ENCODE measurements around the gene LAPTM4A. TPM values are rescaled to one million over a fixed set of nuclear protein-coding genes. Genes with fewer than 3 reads are reported as not detected.
A peak's percentile ranks its signal among the peaks of the same experiment; 100 is the strongest.

The LAPTM4A gene
- total and polyA plus RNA-seq, 4 donors, result 211 to 327 (median 246) TPM

- WGBS, 2 donors, result 91 to 96% methylated on average over 3 of the region's 3 CpGs
- ATAC-seq (ENCODE audit: low FRiP score) (no peak), DNase-seq (no peak)
- intact Hi-C loops (cut with DNase I), result no loop called here
- Histone ChIP-seq H3K27me3 (ENCODE audit: control insufficient read depth in 1 of 2, insufficient read depth in 2 of 2, low read length in 1 of 2) (no peaks in the 10 kb centered on the region), H3K36me3 (ENCODE audit: control insufficient read depth in 1 of 2, insufficient read depth in 2 of 2, low read length in 1 of 2) (peaks cover 2 to 3% of the 10 kb centered on the region in 2 donors), H3K4me3 (ENCODE audit: low read length in 2 of 2) (no peak overlapping the region), H3K4me1 (ENCODE audit: control insufficient read depth in 1 of 2, insufficient read depth in 2 of 2, low read length in 2 of 2) (no peaks in the 10 kb centered on the region), H3K9me3 (ENCODE audit: control insufficient read depth, low read length) (no peaks in the 10 kb centered on the region), H3K27ac (ENCODE audit: low read depth in 1 of 2, low read length in 2 of 2) (no peak overlapping the region)
Observed at GRCh38 chr2:20025065-20025786, 26.2 kb downstream of the LAPTM4A start.

GRCh38 chr2:20023688-20024087 is 27.7 kb downstream of the LAPTM4A start:
- Histone ChIP-seq H3K36me3 (ENCODE audit: control insufficient read depth in 1 of 2, insufficient read depth in 2 of 2, low read length in 1 of 2) (peaks cover under 1 to 3% of the 10 kb centered on the region in 2 donors), H3K4me3 (ENCODE audit: low read length in 2 of 2) (no peak overlapping the region), H3K27me3 (ENCODE audit: control insufficient read depth in 1 of 2, insufficient read depth in 2 of 2, low read length in 1 of 2) (no peaks in the 10 kb centered on the region), H3K9me3 (ENCODE audit: control insufficient read depth, low read length) (no peaks in the 10 kb centered on the region), H3K27ac (ENCODE audit: low read depth in 1 of 2, low read length in 2 of 2) (no peak overlapping the region), H3K4me1 (ENCODE audit: control insufficient read depth in 1 of 2, insufficient read depth in 2 of 2, low read length in 2 of 2) (no peaks in the 10 kb centered on the region)
- intact Hi-C loops (cut with DNase I), result no loop called here
- ATAC-seq (ENCODE audit: low FRiP score), result no peak
- WGBS, 2 donors, result 95% methylated on average over 4 of the region's 4 CpGs
- no peak for DNase-seq

- WGBS, 2 donors, result 83 to 92% methylated on average over 3 of the region's 3 CpGs
- no peak for ATAC-seq (ENCODE audit: low FRiP score)
- no peaks in the 10 kb centered on the region for H3K4me1 ChIP-seq (ENCODE audit: control insufficient read depth in 1 of 2, insufficient read depth in 2 of 2, low read length in 2 of 2)
- no peak for DNase-seq
- no peaks in the 10 kb centered on the region for H3K27me3 ChIP-seq (ENCODE audit: control insufficient read depth in 1 of 2, insufficient read depth in 2 of 2, low read length in 1 of 2)
- H3K4me3 ChIP-seq (ENCODE audit: low read length in 2 of 2), result no peak overlapping the region
- H3K36me3 ChIP-seq (ENCODE audit: control insufficient read depth in 1 of 2, insufficient read depth in 2 of 2, low read length in 1 of 2), result no peaks in the 10 kb centered on the region
- intact Hi-C loops (cut with DNase I), result no loop called here
- H3K9me3 ChIP-seq (ENCODE audit: control insufficient read depth, low read length), result no peaks in the 10 kb centered on the region
- no peak overlapping the region for H3K27ac ChIP-seq (ENCODE audit: low read depth in 1 of 2, low read length in 2 of 2)
Observed at GRCh38 chr2:20021405-20022009, 29.9 kb downstream of the LAPTM4A start.

GRCh38 chr2:20019747-20020146 is 31.7 kb downstream of the LAPTM4A start:
- ATAC-seq (ENCODE audit: low FRiP score), result no peak
- 78 to 86% methylated on average over 4 of the region's 4 CpGs for WGBS, 2 donors
- H3K36me3 ChIP-seq (ENCODE audit: control insufficient read depth in 1 of 2, insufficient read depth in 2 of 2, low read length in 1 of 2), result no peaks in the 10 kb centered on the region
- DNase-seq, result no peak
- no peaks in the 10 kb centered on the region for H3K9me3 ChIP-seq (ENCODE audit: control insufficient read depth, low read length)
- intact Hi-C loops (cut with DNase I), result no loop called here
- H3K4me3 ChIP-seq (ENCODE audit: low read length in 2 of 2), result no peak overlapping the region
- no peak overlapping the region for H3K27ac ChIP-seq (ENCODE audit: low read depth in 1 of 2, low read length in 2 of 2)
- H3K27me3 ChIP-seq (ENCODE audit: control insufficient read depth in 1 of 2, insufficient read depth in 2 of 2, low read length in 1 of 2), result no peaks in the 10 kb centered on the region
- H3K4me1 ChIP-seq (ENCODE audit: control insufficient read depth in 1 of 2, insufficient read depth in 2 of 2, low read length in 2 of 2), result no peaks in the 10 kb centered on the region

GRCh38 chr2:20018601-20019152 is 32.8 kb downstream of the LAPTM4A start:
- WGBS, 2 donors, result 91 to 92% methylated on average over 2 of the region's 2 CpGs
- no peaks in the 10 kb centered on the region for H3K27me3 ChIP-seq (ENCODE audit: control insufficient read depth in 1 of 2, insufficient read depth in 2 of 2, low read length in 1 of 2)
- H3K27ac ChIP-seq (ENCODE audit: low read depth in 1 of 2, low read length in 2 of 2), result no peak overlapping the region
- ATAC-seq (ENCODE audit: low FRiP score) (no peak), DNase-seq (no peak)
- no peaks in the 10 kb centered on the region for H3K9me3 ChIP-seq (ENCODE audit: control insufficient read depth, low read length)
- intact Hi-C loops (cut with DNase I), result no loop called here
- H3K4me3 ChIP-seq (ENCODE audit: low read length in 2 of 2), result no peak overlapping the region
- no peaks in the 10 kb centered on the region for H3K36me3 ChIP-seq (ENCODE audit: control insufficient read depth in 1 of 2, insufficient read depth in 2 of 2, low read length in 1 of 2)
- no peaks in the 10 kb centered on the region for H3K4me1 ChIP-seq (ENCODE audit: control insufficient read depth in 1 of 2, insufficient read depth in 2 of 2, low read length in 2 of 2)

- Histone ChIP-seq H3K36me3 (ENCODE audit: control insufficient read depth in 1 of 2, insufficient read depth in 2 of 2, low read length in 1 of 2) (no peaks in the 10 kb centered on the region), H3K4me3 (ENCODE audit: low read length in 2 of 2) (no peak overlapping the region), H3K27ac (ENCODE audit: low read depth in 1 of 2, low read length in 2 of 2) (no peak overlapping the region), H3K4me1 (ENCODE audit: control insufficient read depth in 1 of 2, insufficient read depth in 2 of 2, low read length in 2 of 2) (no peaks in the 10 kb centered on the region), H3K27me3 (ENCODE audit: control insufficient read depth in 1 of 2, insufficient read depth in 2 of 2, low read length in 1 of 2) (no peaks in the 10 kb centered on the region), H3K9me3 (ENCODE audit: control insufficient read depth, low read length) (no peaks in the 10 kb centered on the region)
- DNase-seq (no peak), ATAC-seq (ENCODE audit: low FRiP score) (no peak)
- intact Hi-C loops (cut with DNase I), result loop anchor here in 1 of 2 donors (1.0 kb wide), 1 partner anchor 81 kb away; no protein-coding TSS in a partner anchor
Observed at GRCh38 chr2:20016346-20016745, 35.1 kb downstream of the LAPTM4A start.

GRCh38 chr2:20015482-20016083 is 35.8 kb downstream of the LAPTM4A start:
- peak; percentile 69 for ATAC-seq (ENCODE audit: low FRiP score)
- H3K27ac ChIP-seq (ENCODE audit: low read depth in 1 of 2, low read length in 2 of 2), result no peak overlapping the region
- H3K4me3 ChIP-seq (ENCODE audit: low read length in 2 of 2), result no peak overlapping the region
- intact Hi-C loops (cut with DNase I), result loop anchor here (1.0 kb wide), 2 partner anchors 82 to 83 kb away; no protein-coding TSS in a partner anchor
- no peaks in the 10 kb centered on the region for H3K27me3 ChIP-seq (ENCODE audit: control insufficient read depth in 1 of 2, insufficient read depth in 2 of 2, low read length in 1 of 2)
- H3K9me3 ChIP-seq (ENCODE audit: control insufficient read depth, low read length), result no peaks in the 10 kb centered on the region
- 13 to 16% methylated on average over 2 of the region's 2 CpGs for WGBS, 2 donors
- no peak for DNase-seq
- no peaks in the 10 kb centered on the region for H3K4me1 ChIP-seq (ENCODE audit: control insufficient read depth in 1 of 2, insufficient read depth in 2 of 2, low read length in 2 of 2)
- no peaks in the 10 kb centered on the region for H3K36me3 ChIP-seq (ENCODE audit: control insufficient read depth in 1 of 2, insufficient read depth in 2 of 2, low read length in 1 of 2)

GRCh38 chr2:20013126-20013849 is 38.1 kb downstream of the LAPTM4A start:
- 59% methylated on average over 15 of the region's 15 CpGs for WGBS, 2 donors
- no peak for ATAC-seq (ENCODE audit: low FRiP score)

More at GRCh38 chr2:20013126-20013849, 38.1 kb downstream of the LAPTM4A start:
- DNase-seq, result no peak
- intact Hi-C loops (cut with DNase I), result loop anchor here in 1 of 2 donors (2.0 kb wide), 1 partner anchor 22 kb away; the partner anchor contains the start of gene WDR35
- peak overlapping the region in 1 of 2 donors; percentile 25 for H3K27ac ChIP-seq (ENCODE audit: low read depth in 1 of 2, low read length in 2 of 2)
- H3K36me3 ChIP-seq (ENCODE audit: control insufficient read depth in 1 of 2, insufficient read depth in 2 of 2, low read length in 1 of 2), result no peaks in the 10 kb centered on the region
- H3K4me3 ChIP-seq (ENCODE audit: low read length in 2 of 2), result peak overlapping the region; percentile 15 to 56
- H3K9me3 ChIP-seq (ENCODE audit: control insufficient read depth, low read length), result no peaks in the 10 kb centered on the region
- no peaks in the 10 kb centered on the region for H3K4me1 ChIP-seq (ENCODE audit: control insufficient read depth in 1 of 2, insufficient read depth in 2 of 2, low read length in 2 of 2)
- no peaks in the 10 kb centered on the region for H3K27me3 ChIP-seq (ENCODE audit: control insufficient read depth in 1 of 2, insufficient read depth in 2 of 2, low read length in 1 of 2)
